IMR-90 (cell line): Measurements from ENCODE around the gene PLXDC2. TPM values are rescaled to one million over a fixed set of nuclear protein-coding genes. Genes with fewer than 3 reads are reported as not detected.

ENCODE experiments used
- ATAC-seq: fragments of 200-7000 bp; cut with Tn5 transposase; 2 replicates; pipeline ENCODE4 v1.9.1; 2020; ENCODE audit warnings: low read depth, mild to moderate bottlenecking, moderate library complexity
- BruUV-seq: library from RNA; stranded (reverse); fragments of 400-500 nt; replicated peaks from 2 replicates; lab custom pipeline; 2021; lab: Mats Ljungman, UMichigan
- CTCF ChIA-PET: fragments of 300-600 bp; formaldehyde crosslinking; extraction: SDS; loops from one replicate; lab custom pipeline; 2021; ENCODE audit warnings: antibody characterized with exemption; lab: Yijun Ruan, JAX
- POLR2A ChIA-PET: fragments of 300-600 bp; sonication (Branson Sonifier 250); formaldehyde crosslinking; loops from one replicate; lab custom pipeline; 2022; ENCODE audit warnings: antibody characterized with exemption; ENCODE audit not compliant: unreplicated experiment; lab: Charles Lee
- DNase-seq: peaks from one replicate; pipeline ENCODE4 v3.0.0; 2013
- H2AFZ ChIP-seq: replicated peaks from 2 replicates; pipeline ENCODE3; 2013; ENCODE audit warnings: low read length, mild to moderate bottlenecking; ENCODE audit not compliant: poor library complexity
- H2AK5ac ChIP-seq: 2 replicates; pipeline ENCODE4 v1.6.1; 2013; ENCODE audit warnings: low read depth, low read length, inconsistent platforms
- H2AK9ac ChIP-seq: replicated peaks from 2 replicates; pipeline ENCODE3; 2013; ENCODE audit warnings: mild to moderate bottlenecking, low read depth, low read length, moderate library complexity; ENCODE audit not compliant: poor library complexity
- H2BK120ac ChIP-seq: 2 replicates; pipeline ENCODE4 v1.6.1; 2013; ENCODE audit warnings: low read depth, low read length, inconsistent platforms
- H2BK15ac ChIP-seq: 3 replicates; pipeline ENCODE4 v1.6.1; 2013; ENCODE audit warnings: low read depth, low read length, inconsistent platforms
- H2BK20ac ChIP-seq: 2 replicates; pipeline ENCODE4 v1.6.1; 2013; ENCODE audit warnings: low read depth, mild to moderate bottlenecking, inconsistent platforms, low read length, moderate library complexity
- H2BK5ac ChIP-seq: 2 replicates; pipeline ENCODE4 v1.6.1; 2013; ENCODE audit warnings: mild to moderate bottlenecking, low read depth, low read length, inconsistent platforms; ENCODE audit not compliant: poor library complexity, severe bottlenecking
- H3K14ac ChIP-seq: replicated peaks from 2 replicates; pipeline ENCODE4 v1.6.1; 2013; ENCODE audit warnings: low read depth, low read length, inconsistent platforms
- H3K18ac ChIP-seq: 2 replicates; pipeline ENCODE4 v1.6.1; 2013; ENCODE audit warnings: low read depth, low read length, control low read depth
- H3K23ac ChIP-seq: 2 replicates; pipeline ENCODE4 v1.6.1; 2013; ENCODE audit warnings: low read depth, low read length, inconsistent platforms
- H3K27ac ChIP-seq: 2 replicates; pipeline ENCODE4 v1.5.1; 2013; ENCODE audit warnings: mild to moderate bottlenecking, control low read depth, low read length; ENCODE audit not compliant: insufficient read depth
- H3K27me3 ChIP-seq: 2 replicates; pipeline ENCODE4 v1.6.1; 2013; ENCODE audit warnings: low read length; ENCODE audit not compliant: control insufficient read depth, insufficient read depth
- H3K36me3 ChIP-seq: 2 replicates; pipeline ENCODE4 v1.6.1; 2013; ENCODE audit warnings: low read length, mixed read lengths; ENCODE audit not compliant: control insufficient read depth, insufficient read depth
- H3K4ac ChIP-seq: 2 replicates; pipeline ENCODE4 v1.6.1; 2013; ENCODE audit warnings: low read depth, low read length, inconsistent platforms
- H3K4me1 ChIP-seq: 2 replicates; pipeline ENCODE4 v1.6.1; 2013; ENCODE audit warnings: low read length, mixed read lengths; ENCODE audit not compliant: control insufficient read depth, insufficient read depth
- H3K4me2 ChIP-seq: 2 replicates; pipeline ENCODE4 v1.6.1; 2013; ENCODE audit warnings: low read depth, mild to moderate bottlenecking, control low read depth, low read length, moderate library complexity
- H3K4me3 ChIP-seq: 2 replicates; pipeline ENCODE4 v1.5.1; 2013; ENCODE audit warnings: low read depth, mild to moderate bottlenecking, control low read depth, low read length, moderate library complexity; ENCODE audit not compliant: insufficient read depth
- H3K56ac ChIP-seq: 2 replicates; pipeline ENCODE4 v1.6.1; 2013; ENCODE audit warnings: low read length, inconsistent platforms; ENCODE audit not compliant: insufficient read depth; ENCODE audit errors: extremely low read depth
- H3K79me1 ChIP-seq, 2 experiments: 2 replicates each; pipeline ENCODE4 v1.6.1; 2013; ENCODE audit warnings: low read length in 2 of 2, inconsistent platforms in 1 of 2, low read depth in 1 of 2
- H3K9ac ChIP-seq: 2 replicates; pipeline ENCODE4 v1.6.1; 2013; ENCODE audit warnings: low read depth, low read length, control low read depth
- H3K9me1 ChIP-seq: 2 replicates; pipeline ENCODE4 v1.6.1; 2013; ENCODE audit warnings: low read length, inconsistent platforms; ENCODE audit not compliant: insufficient read depth
- H3K9me3 ChIP-seq: 2 replicates; pipeline ENCODE4 v1.6.1; 2013; ENCODE audit warnings: low read length; ENCODE audit not compliant: control insufficient read depth, insufficient read depth
- H4K20me1 ChIP-seq: 2 replicates; pipeline ENCODE4 v1.6.1; 2013; ENCODE audit warnings: low read length, inconsistent platforms; ENCODE audit not compliant: insufficient read depth
- H4K5ac ChIP-seq: 2 replicates; pipeline ENCODE4 v1.6.1; 2013; ENCODE audit warnings: mild to moderate bottlenecking, low read depth, low read length, control low read depth
- H4K8ac ChIP-seq, 2 experiments: 2 replicates each; pipeline ENCODE4 v1.6.1; 2013; ENCODE audit warnings: low read depth in 2 of 2, low read length in 2 of 2, control low read depth in 1 of 2, inconsistent platforms in 1 of 2
- H4K91ac ChIP-seq: 2 replicates; pipeline ENCODE4 v1.6.1; 2013; ENCODE audit warnings: low read depth, low read length, inconsistent platforms; ENCODE audit not compliant: insufficient read depth
- BHLHE40 ChIP-seq: fragments of 150-350 bp; IDR thresholded peaks from 2 replicates; pipeline ENCODE4 v1.6.1; 2016; ENCODE audit warnings: mild to moderate bottlenecking, low read depth, low read length
- CHD1 ChIP-seq: IDR thresholded peaks from 2 replicates; pipeline ENCODE4 v1.6.1; 2012; ENCODE audit warnings: low read depth, low read length, improper control_type of control experiment
- CTCF ChIP-seq: conservative IDR thresholded peaks from 2 replicates; pipeline ENCODE4 v1.5.1; 2012; ENCODE audit warnings: mild to moderate bottlenecking, low read depth, low read length, improper control_type of control experiment
- FOS ChIP-seq: fragments of 150-350 bp; IDR thresholded peaks from 2 replicates; pipeline ENCODE4 v1.6.1; 2016; ENCODE audit warnings: low read depth, low read length
- MAFK ChIP-seq: IDR thresholded peaks from 2 replicates; pipeline ENCODE4 v1.6.1; 2012; ENCODE audit warnings: low read depth, low read length, improper control_type of control experiment
- RAD21 ChIP-seq: IDR thresholded peaks from 2 replicates; pipeline ENCODE4 v1.6.1; 2012; ENCODE audit warnings: low read length, improper control_type of control experiment
- RFX5 ChIP-seq: IDR thresholded peaks from 2 replicates; pipeline ENCODE4 v1.8.0; 2012; ENCODE audit warnings: low read depth, mild to moderate bottlenecking, low read length, moderate library complexity
- SMC3 ChIP-seq: fragments of 150-350 bp; IDR thresholded peaks from 2 replicates; pipeline ENCODE4 v1.6.1; 2016; ENCODE audit warnings: low read depth, mild to moderate bottlenecking, antibody characterized with exemption, low read length, moderate library complexity
- WGBS, 2 experiments: methylation state at CpG; one replicate each; pipeline versions ENCODE4 v1.1.5 to v1.1.7; 2013; ENCODE audit warnings: missing lambda C conversion rate in 2 of 2; ENCODE audit not compliant: insufficient read length in 1 of 2; ENCODE audit errors: extremely low coverage in 2 of 2; 5-methylcytosine and 5-hydroxymethylcytosine counted together
- dilution Hi-C: fragments of 300-500 bp; cut with HindIII; formaldehyde crosslinking; loops from one replicate; pipeline ENCODE4 v1.14.3; 2018; ENCODE audit warnings: low sequenced_read_pairs; ENCODE audit not compliant: unreplicated experiment
- in situ Hi-C: fragments of 300-500 bp; cut with MboI; formaldehyde crosslinking; loops from 3 replicates; pipeline ENCODE4 v1.14.3; 2019; ENCODE audit warnings: low sequenced_read_pairs, inconsistent platforms, mixed read lengths
- intact Hi-C: fragments of 100-400 bp; cut with micrococcal nuclease; formaldehyde crosslinking; loops from 2 replicates; pipeline ENCODE4 v1.10.0; 2022
- polyA plus RNA-seq, 3 experiments: library from polyadenylated mRNA; depleted of rRNA; stranded (reverse); fragments of >200 nt; gene quantifications; 2 replicates each; pipeline ENCODE4 v1.2.3, GENCODE V29; 2012; ENCODE audit warnings: low replicate concordance in 1 of 3
- total RNA-seq: library from RNA; depleted of rRNA; stranded (reverse); fragments of >200 nt; gene quantifications from 2 replicates; pipeline ENCODE4 v1.2.3, GENCODE V29; 2012

Gene PLXDC2
- total and polyA plus RNA-seq, 2 of the 4 experiments (the other 2 are of a cell fraction) = 3.2 to 6.1 TPM

GRCh38 chr10:19889256-19889655 is 73.0 kb downstream of the PLXDC2 start:
- ATAC-seq = no peak
- Histone ChIP-seq H3K56ac (no peak overlapping the region), H3K9me3 (no peaks in the 10 kb centered on the region), H3K9ac (no peak overlapping the region), H2BK120ac (no peak overlapping the region), H3K27ac (no peak overlapping the region), H4K5ac (no peak overlapping the region), H2AFZ (no peak overlapping the region), H3K4me3 (no peak overlapping the region), H3K9me1 (peaks cover 2% of the 10 kb centered on the region; the same call in 1 of the 2 replicates), H3K23ac (no peak overlapping the region), H2BK5ac (no peak overlapping the region), H3K14ac (no peak overlapping the region), H4K8ac (no peak overlapping the region), H2BK20ac (no peak overlapping the region), H3K4ac (no peak overlapping the region), H3K79me1 (no peaks in the 10 kb centered on the region), H2AK5ac (no peak overlapping the region), H3K27me3 (no peaks in the 10 kb centered on the region), H4K91ac (no peak overlapping the region), H2AK9ac (no peak overlapping the region), H3K4me2 (no peak overlapping the region), H3K36me3 (no peaks in the 10 kb centered on the region), H4K20me1 (no peaks in the 10 kb centered on the region), H3K4me1 (no peaks in the 10 kb centered on the region), H3K18ac (no peak overlapping the region), H2BK15ac (no peak overlapping the region)
- intact Hi-C loops (no loop called here), in situ Hi-C loops (no loop called here), dilution Hi-C loops (no loop called here)
- no TSS peak for BruUV-seq
- no peak for TF ChIP-seq CTCF
- no peak for TF ChIP-seq FOS
- TF ChIP-seq RAD21 = no peak
- TF ChIP-seq SMC3 = no peak
- TF ChIP-seq MAFK = no peak
- no peak for TF ChIP-seq CHD1
- TF ChIP-seq RFX5 = no peak
- TF ChIP-seq BHLHE40 = no peak
- 75% methylated on average over 2 of the region's 2 CpGs; no CpG with 5 or more reads in 1 of the 2 experiments for WGBS, 2 experiments
- ChIA-PET POLR2A (no interaction called here), CTCF (no interaction called here)
- DNase-seq = no peak
